HG02870 (cell line): Measurements from ENCODE around the gene SDR42E1.
"Not testable (repeated sequence)": the region's sequence is repeated elsewhere in the genome, so short reads cannot be mapped to it uniquely, and the experiment has no call there.

ENCODE experiments used
- ATAC-seq: cut with Tn5 transposase; IDR thresholded peaks from one replicate; pipeline ENCODE4 v1.9.1; 2021; ENCODE audit warnings: mild to moderate bottlenecking, moderate library complexity; ENCODE audit not compliant: unreplicated experiment

The SDR42E1 gene

DNA sequence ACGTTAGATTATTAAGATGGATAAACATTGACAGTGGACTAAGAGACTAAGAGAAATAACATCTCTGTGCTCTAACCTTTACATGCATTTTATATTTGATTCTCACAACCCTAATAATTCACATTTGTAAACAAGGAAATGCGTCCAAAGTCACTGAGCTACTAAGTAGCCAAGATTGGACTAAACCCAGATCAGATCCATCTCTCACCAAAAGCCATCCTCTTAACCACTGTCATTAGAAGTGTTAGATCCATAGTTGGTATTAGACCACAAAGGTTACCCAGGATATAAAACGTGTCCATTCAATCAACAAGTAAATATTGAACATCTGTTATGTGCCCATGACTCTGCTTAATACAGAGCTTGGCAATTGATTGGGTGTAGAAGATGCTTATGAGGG, 29.0 kb upstream of the SDR42E1 start:
- no peak for ATAC-seq

- ATAC-seq, result no peak
Measured at GRCh38 chr16:82037666-82038065, 26.4 kb upstream of the SDR42E1 start.

DNA sequence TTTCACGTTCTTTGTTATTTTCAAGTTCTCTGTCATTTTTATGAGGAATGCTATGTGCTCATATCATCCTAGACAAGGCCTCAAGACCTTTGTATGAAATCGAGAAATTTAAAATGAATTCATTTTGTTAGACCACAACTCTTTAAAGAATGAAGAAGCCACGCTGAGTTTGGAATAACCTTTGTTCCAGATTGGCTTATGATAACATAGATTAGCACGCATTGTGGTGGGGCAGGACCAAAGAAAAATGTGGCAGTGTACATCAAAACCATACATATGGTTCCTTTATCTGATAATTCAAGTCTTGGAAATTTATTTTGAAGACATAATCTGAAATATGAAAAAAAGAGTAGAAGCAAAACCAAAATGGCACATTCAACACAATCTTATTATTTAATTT, 26.0 kb upstream of the SDR42E1 start:
- ATAC-seq, result no peak

DNA sequence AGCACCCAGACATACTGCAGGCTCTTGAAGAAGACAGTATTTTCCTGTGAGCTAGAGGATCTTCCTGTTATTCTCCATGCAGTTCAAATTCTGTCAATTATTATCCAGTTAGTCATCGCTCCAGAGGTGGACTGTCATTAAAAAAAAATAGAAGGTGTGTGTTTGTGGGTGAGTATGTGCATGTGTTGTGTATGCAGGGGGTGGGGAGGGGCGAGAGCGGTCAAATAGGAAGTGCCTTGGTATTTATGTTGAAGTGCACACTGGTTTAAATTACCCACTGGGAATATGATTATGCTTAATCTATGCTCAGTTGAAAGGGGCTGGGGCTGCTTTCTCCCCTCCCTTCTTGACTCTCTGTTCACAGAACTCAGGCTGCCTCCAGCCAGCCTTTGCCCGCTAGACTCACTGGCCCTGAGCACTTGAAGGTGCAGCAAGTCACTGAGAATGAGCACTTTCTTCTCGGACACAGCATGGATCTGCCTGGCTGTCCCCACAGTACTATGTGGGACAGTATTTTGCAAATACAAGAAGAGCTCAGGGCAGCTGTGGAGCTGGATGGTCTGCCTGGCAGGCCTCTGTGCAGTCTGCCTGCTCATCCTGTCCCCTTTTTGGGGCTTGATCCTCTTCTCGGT, 23.8 kb upstream of the SDR42E1 start, which contains the start of gene HSD17B2:
Gene HSD17B2, plus strand, starts transcription at position 273 of the 632 bp plus-strand sequence. Its CDS starts 172 bp downstream, at position 445.
- ATAC-seq, result no peak

- no peak for ATAC-seq
Measured at GRCh38 chr16:82033683-82034300, 22.5 kb upstream of the SDR42E1 start.

DNA sequence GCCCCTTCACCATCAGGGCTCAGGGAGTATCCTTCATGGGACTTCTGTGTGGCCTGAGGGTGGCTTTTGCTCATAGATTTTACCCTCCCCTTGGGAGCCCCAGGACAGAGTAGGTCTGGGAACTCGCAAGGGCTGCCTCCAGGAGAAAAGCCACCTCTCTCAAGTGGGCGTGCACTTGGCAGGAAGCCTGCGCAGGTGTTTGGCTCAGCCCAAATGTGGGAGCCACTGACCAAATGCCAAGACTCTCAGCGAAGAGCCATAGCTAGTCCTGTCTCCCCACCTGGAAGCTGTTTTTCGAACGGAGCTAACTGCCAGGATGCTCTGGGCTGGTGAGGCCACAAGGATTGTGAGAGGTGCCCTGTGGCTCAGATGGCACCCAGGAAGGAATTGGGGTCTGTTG, 21.7 kb upstream of the SDR42E1 start:
- no peak for ATAC-seq

- no peak for ATAC-seq
Measured at GRCh38 chr16:82031116-82032084, 20.1 kb upstream of the SDR42E1 start.

GRCh38 chr16:82027629-82028064, 16.4 kb upstream of the SDR42E1 start:
- ATAC-seq, result no peak

- ATAC-seq, result no peak
Measured at GRCh38 chr16:82024883-82025282, 13.6 kb upstream of the SDR42E1 start.

- no peak for ATAC-seq
Measured at GRCh38 chr16:82024316-82024715, 13.0 kb upstream of the SDR42E1 start.

DNA sequence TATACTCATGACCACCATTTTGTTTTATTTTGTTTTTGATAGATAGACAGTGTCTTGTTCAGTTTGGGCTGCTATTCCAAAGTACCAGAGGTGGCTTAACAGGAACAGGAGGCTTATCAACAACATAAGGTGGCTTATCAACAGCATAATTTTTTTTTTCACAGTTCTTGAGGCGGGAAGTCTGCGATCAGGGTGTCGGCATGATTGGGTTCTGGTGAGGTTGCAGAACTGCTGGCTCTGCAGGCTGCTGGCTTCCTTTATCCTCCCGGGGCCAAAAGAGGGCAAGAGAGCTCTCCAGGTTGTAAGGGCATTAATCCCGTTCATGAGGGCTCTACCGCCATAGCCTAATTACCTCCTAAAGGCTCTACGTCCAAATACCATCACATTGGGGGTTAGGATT, 11.9 kb upstream of the SDR42E1 start:
- no peak for ATAC-seq

DNA sequence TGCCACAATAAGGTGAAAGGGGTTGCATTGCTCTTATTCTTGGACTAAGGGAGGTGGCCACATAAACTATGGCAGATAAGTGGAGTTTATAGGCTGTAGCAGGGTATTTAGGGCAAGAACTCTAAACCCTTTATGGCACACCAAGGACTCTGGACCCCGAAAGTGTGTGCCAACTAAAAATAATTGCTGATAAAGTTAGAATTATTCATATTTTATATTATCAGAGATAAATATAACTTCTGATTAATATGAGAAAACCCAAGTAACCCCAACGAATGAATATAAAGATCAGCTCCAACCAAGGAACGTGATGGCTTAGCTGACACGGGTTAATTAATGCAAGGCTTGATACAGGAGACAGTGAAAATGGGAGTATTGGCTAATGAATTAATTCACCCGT, 8.8 kb upstream of the SDR42E1 start:
- no peak for ATAC-seq

DNA sequence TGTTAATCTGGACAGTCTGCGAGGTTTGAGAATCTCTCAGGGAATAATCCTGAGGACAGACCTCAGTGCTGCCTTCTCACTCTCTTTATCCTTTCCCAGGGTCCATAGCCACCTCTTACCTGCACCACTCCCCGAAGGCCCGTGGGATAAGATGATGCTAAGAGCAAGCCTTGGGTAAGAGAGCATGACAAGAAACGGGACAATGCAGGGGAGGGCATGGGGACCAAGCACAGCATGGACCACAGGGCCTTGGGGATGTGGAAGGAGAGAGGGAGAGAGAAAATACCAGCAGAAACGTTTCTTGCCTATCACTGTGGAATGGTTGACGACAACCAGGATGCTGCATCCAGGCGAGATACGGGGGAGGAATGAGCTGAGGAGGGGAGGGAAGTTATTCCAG, 8.3 kb upstream of the SDR42E1 start:
- no peak for ATAC-seq

- ATAC-seq, result no peak
Measured at GRCh38 chr16:82017911-82018568, 6.8 kb upstream of the SDR42E1 start.

GRCh38 chr16:82016964-82017363, 5.7 kb upstream of the SDR42E1 start:
- no peak for ATAC-seq

DNA sequence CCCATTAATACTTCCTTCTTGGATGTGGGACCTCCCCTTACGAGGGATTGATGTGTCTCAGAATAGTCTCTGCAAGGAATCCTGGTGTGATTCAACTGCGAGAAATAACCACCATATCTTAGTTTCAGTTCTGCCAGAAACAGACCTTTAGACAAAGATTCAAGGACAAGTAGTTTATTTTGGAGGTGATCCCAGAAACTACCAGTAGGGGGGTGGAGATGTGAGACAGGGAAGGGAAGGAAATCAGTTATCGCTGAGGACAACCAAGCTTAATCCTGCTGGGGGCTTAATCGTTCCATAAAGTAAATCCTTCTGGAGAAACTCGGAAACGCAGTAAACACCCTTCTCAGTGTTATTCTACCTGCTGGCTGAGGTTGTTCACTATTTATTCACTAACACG, 5.0 kb upstream of the SDR42E1 start:
- no peak for ATAC-seq

GRCh38 chr16:82013139-82013538, 1.9 kb upstream of the SDR42E1 start:
- ATAC-seq, result no peak

GRCh38 chr16:82010649-82011048, 621 bp downstream of the SDR42E1 start:
- ATAC-seq, result no peak

DNA sequence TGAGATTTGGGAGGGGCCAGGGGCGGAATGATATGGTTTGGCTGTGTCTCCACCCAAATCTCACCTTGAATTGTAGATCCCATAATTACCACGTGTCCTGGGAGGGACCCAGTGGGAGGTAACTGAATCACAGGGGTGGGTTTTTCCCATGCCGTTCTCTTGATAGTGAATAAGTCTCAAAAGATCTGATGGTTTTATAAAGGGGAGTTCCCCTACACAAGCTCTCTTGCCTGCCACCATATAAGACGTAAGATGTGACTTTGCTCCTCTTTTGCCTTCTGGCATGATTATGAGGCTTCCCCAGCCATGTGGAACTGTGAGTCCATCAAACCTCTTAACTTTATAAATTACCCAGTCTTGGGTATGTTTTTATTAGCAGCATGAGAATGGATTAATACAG, 1.5 kb downstream of the SDR42E1 start:
- not testable (repeated sequence) for ATAC-seq

DNA sequence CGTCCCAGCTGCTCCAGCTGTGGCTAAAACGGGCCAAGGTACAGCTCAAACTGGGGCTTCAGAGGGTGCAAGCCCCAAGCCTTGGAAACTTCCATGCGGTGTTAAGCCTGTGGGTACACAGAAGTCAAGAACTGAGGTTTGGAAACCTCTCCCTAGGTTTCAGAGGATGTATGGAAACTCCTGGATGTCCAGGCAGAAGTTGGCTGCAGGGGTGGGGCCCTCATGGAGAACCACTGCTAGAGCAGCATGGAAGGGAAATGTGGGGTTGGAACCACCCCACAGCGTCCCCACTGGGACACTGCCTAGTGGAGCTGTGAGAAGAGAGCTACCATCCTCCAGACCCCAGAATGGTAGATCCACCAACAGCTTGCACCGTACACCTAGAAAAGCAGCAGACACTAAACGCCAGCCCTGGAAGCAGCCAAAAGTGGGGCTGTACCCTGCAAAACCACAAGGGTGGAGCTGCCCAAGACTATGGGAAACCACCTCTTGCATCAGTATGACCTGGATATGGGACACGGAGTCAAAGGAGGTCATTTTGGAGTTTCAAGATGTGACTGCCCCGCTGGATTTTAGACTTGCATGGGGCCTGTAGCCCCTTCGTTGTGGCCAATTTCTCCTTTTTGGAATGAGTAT, 2.2 kb downstream of the SDR42E1 start:
- no peak for ATAC-seq

DNA sequence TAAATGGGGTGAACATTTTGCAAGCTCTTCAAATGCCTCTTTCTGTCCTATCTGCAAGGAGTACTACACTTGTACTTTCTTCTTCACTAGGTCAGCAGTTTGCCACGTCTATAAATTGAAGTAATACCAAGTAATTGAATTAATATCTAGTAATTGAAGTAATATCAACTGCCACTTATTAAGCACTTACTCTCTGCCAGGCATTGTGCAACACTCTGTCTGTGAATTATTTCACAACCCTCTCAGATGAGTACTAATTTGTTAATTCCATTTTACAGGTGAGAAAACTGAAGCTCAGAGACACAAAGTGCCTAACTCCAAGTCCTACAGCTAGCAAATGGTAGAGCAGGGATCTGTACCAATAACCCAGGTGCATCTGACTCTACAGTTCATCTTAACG, 4.1 kb downstream of the SDR42E1 start:
- no peak for ATAC-seq
